Sciatic nerve (tissue), 2 donors: ENCODE results near the gene GRIK2. TPM values are rescaled to one million over a fixed set of nuclear protein-coding genes. Genes with fewer than 3 reads are reported as not detected.

Experiments used
- ATAC-seq: fragments of 200-7000 bp; cut with Tn5 transposase; one replicate; pipeline ENCODE4 v1.9.1; 2020; ENCODE audit warnings: mild to moderate bottlenecking, moderate library complexity
- DNase-seq: peaks from one replicate; pipeline ENCODE4 v3.0.0-alpha.2; 2020; ENCODE audit warnings: low spot score
- intact Hi-C: fragments of 100-400 bp; cut with DNase I; formaldehyde crosslinking; loops from one replicate; pipeline ENCODE4 v1.14.2; 2022
- total RNA-seq: library from RNA; stranded (reverse); fragmentation: NEBNext Ultra II Directional; extraction: Animal tissue kit (Norgen Biotek cat#: 25700); gene quantifications from one replicate; pipeline ENCODE4 v1.2.1, GENCODE V29; 2021
- donor health status: DM: no; HTN: no; CAD: no.
- donor health status: DM: no; HTN: no; CAD: no.

The GRIK2 gene
- total RNA-seq, 1 donor from 2014 or later: 12.8 TPM

- no peak for DNase-seq
- intact Hi-C loops: no loop called here
- ATAC-seq: no peak
These were observed 412.7 kb downstream of the GRIK2 start for GRCh38 chr6:101806241-101806640.

- DNase-seq: no peak
- ATAC-seq: no peak
- intact Hi-C loops: no loop called here
These were observed 417.6 kb downstream of the GRIK2 start for GRCh38 chr6:101811108-101811507.

- ATAC-seq (no peak), DNase-seq (no peak)
- intact Hi-C loops: no loop called here
These were observed 423.2 kb downstream of the GRIK2 start for GRCh38 chr6:101816716-101817115.

- intact Hi-C loops: no loop called here
- no peak for DNase-seq
- ATAC-seq: no peak
These were observed 424.5 kb downstream of the GRIK2 start for GRCh38 chr6:101818051-101818450.

- no peak for DNase-seq
- intact Hi-C loops: no loop called here
- ATAC-seq: no peak
These were observed 431.2 kb downstream of the GRIK2 start for GRCh38 chr6:101824551-101825345.

GRCh38 chr6:101826269-101826668 is 432.8 kb downstream of the GRIK2 start:
- intact Hi-C loops: no loop called here
- no peak for DNase-seq
- no peak for ATAC-seq

- ATAC-seq (no peak), DNase-seq (no peak)
- intact Hi-C loops: no loop called here
These were observed 433.2 kb downstream of the GRIK2 start for GRCh38 chr6:101826678-101827077.

- ATAC-seq (no peak), DNase-seq (no peak)
- intact Hi-C loops: no loop called here
These were observed 437.1 kb downstream of the GRIK2 start for GRCh38 chr6:101830501-101831031.

- intact Hi-C loops: no loop called here
- DNase-seq: no peak
- no peak for ATAC-seq
These were observed 438.9 kb downstream of the GRIK2 start for GRCh38 chr6:101832371-101832770.

GRCh38 chr6:101840100-101840499 is 446.6 kb downstream of the GRIK2 start:
- ATAC-seq (no peak), DNase-seq (no peak)
- intact Hi-C loops: no loop called here

- DNase-seq (no peak), ATAC-seq (no peak)
- intact Hi-C loops: no loop called here
These were observed 451.7 kb downstream of the GRIK2 start for GRCh38 chr6:101845172-101845571.

GRCh38 chr6:101845621-101846020 is 452.1 kb downstream of the GRIK2 start:
- DNase-seq (no peak), ATAC-seq (no peak)
- intact Hi-C loops: no loop called here

GRCh38 chr6:101847690-101848089 is 454.2 kb downstream of the GRIK2 start:
- intact Hi-C loops: no loop called here
- ATAC-seq: no peak
- DNase-seq: no peak

GRCh38 chr6:101851911-101852310 is 458.4 kb downstream of the GRIK2 start:
- intact Hi-C loops: no loop called here
- no peak for DNase-seq

GRCh38 chr6:101853231-101854085 is 459.9 kb downstream of the GRIK2 start:
- ATAC-seq: no peak
- intact Hi-C loops: no loop called here
- no peak for DNase-seq

More at GRCh38 chr6:101851911-101852310, 458.4 kb downstream of the GRIK2 start:
- ATAC-seq: no peak

- intact Hi-C loops: no loop called here
- DNase-seq (no peak), ATAC-seq (no peak)
These were observed 482.9 kb downstream of the GRIK2 start for GRCh38 chr6:101876431-101876830.

- no peak for DNase-seq
- intact Hi-C loops: no loop called here
- ATAC-seq: no peak
These were observed 485.2 kb downstream of the GRIK2 start for GRCh38 chr6:101878554-101879276.

- intact Hi-C loops: no loop called here
- DNase-seq (no peak), ATAC-seq (no peak)
These were observed 486.3 kb downstream of the GRIK2 start for GRCh38 chr6:101879782-101880181.

GRCh38 chr6:101883505-101883904 is 490.0 kb downstream of the GRIK2 start:
- ATAC-seq (no peak), DNase-seq (no peak)
- intact Hi-C loops: no loop called here
